HepG2 (cell line): ENCODE data around the gene RNPS1. TPM values are rescaled to one million over a fixed set of nuclear protein-coding genes. Genes with fewer than 3 reads are reported as not detected.

Experiments used
- AHR ChIP-seq: IDR thresholded peaks from 2 replicates; pipeline ENCODE4 v1.6.1; 2018; ENCODE audit warnings: missing genetic modification reagents, missing compliant biosample characterization
- CCAR2 ChIP-seq: fragments of 200-400 bp; formaldehyde crosslinking; optimal IDR thresholded peaks from 2 replicates; pipeline ENCODE3; 2018; ENCODE audit warnings: low read depth, mild to moderate bottlenecking, low read length, moderate library complexity
- CEBPG ChIP-seq: IDR thresholded peaks from 2 replicates; pipeline ENCODE4 v1.6.1; 2016
- CHD4 ChIP-seq: fragments of 200-600 bp; sonication (generic); IDR thresholded peaks from 2 replicates; pipeline ENCODE4 v1.7.0; 2017; ENCODE audit warnings: mild to moderate bottlenecking, low read length, borderline replicate concordance
- DR1 ChIP-seq: sonication (generic); formaldehyde crosslinking; IDR thresholded peaks from 2 replicates; pipeline ENCODE4 v1.8.0; 2021; ENCODE audit warnings: mild to moderate bottlenecking, missing genetic modification reagents, inconsistent platforms
- FOXA3 ChIP-seq: IDR thresholded peaks from 2 replicates; pipeline ENCODE4 v1.6.1; 2016; ENCODE audit warnings: missing genetic modification reagents, missing compliant biosample characterization
- HDAC2 ChIP-seq: sonication (generic); formaldehyde crosslinking; IDR thresholded peaks from 2 replicates; pipeline ENCODE4 v1.4.0; 2020; ENCODE audit warnings: missing genetic modification reagents
- HNRNPL ChIP-seq: fragments of 200-400 bp; formaldehyde crosslinking; IDR thresholded peaks from 2 replicates; pipeline ENCODE4 v1.6.1; 2017; ENCODE audit warnings: mild to moderate bottlenecking, low read depth, low read length
- MED1 ChIP-seq: sonication (generic); formaldehyde crosslinking; IDR thresholded peaks from 2 replicates; pipeline ENCODE4 v1.4.0; 2020; ENCODE audit warnings: missing genetic modification reagents
- MEF2D ChIP-seq: sonication (generic); formaldehyde crosslinking; IDR thresholded peaks from 2 replicates; pipeline ENCODE4 v1.5.1; 2020; ENCODE audit warnings: mild to moderate bottlenecking, missing genetic modification reagents
- MIER2 ChIP-seq: IDR thresholded peaks from 2 replicates; pipeline ENCODE4 v1.6.1; 2016; ENCODE audit warnings: missing biosample characterization, missing genetic modification reagents
- MLLT10 ChIP-seq: sonication (generic); formaldehyde crosslinking; IDR thresholded peaks from 2 replicates; pipeline ENCODE4 v1.4.0; 2020; ENCODE audit warnings: missing genetic modification reagents
- MTF1 ChIP-seq: sonication (generic); formaldehyde crosslinking; IDR thresholded peaks from 2 replicates; pipeline ENCODE4 v1.5.0; 2020; ENCODE audit warnings: missing genetic modification reagents
- NFYB ChIP-seq: sonication (generic); formaldehyde crosslinking; IDR thresholded peaks from 2 replicates; pipeline ENCODE4 v1.4.0; 2020; ENCODE audit warnings: missing genetic modification reagents
- NR1H2 ChIP-seq: sonication (generic); formaldehyde crosslinking; IDR thresholded peaks from 2 replicates; pipeline ENCODE4 v1.8.1; 2022; ENCODE audit warnings: low read depth, missing genetic modification reagents, borderline replicate concordance
- PAF1 ChIP-seq: IDR thresholded peaks from 2 replicates; pipeline ENCODE4 v1.6.1; 2016; ENCODE audit warnings: missing genetic modification reagents, missing compliant biosample characterization
- PRMT3 ChIP-seq: sonication (generic); formaldehyde crosslinking; IDR thresholded peaks from 2 replicates; pipeline ENCODE4 v1.8.1; 2022; ENCODE audit warnings: low read depth, mild to moderate bottlenecking, moderate library complexity, missing genetic modification reagents, borderline replicate concordance
- RXRB ChIP-seq: IDR thresholded peaks from 2 replicates; pipeline ENCODE4 v1.6.1; 2016; ENCODE audit warnings: borderline replicate concordance, missing genetic modification reagents, missing compliant biosample characterization
- SIN3A ChIP-seq: IDR thresholded peaks from 2 replicates; pipeline ENCODE4 v1.6.1; 2011; ENCODE audit warnings: low read depth, mild to moderate bottlenecking, control low read depth, low read length, borderline replicate concordance
- SMAD3 ChIP-seq: sonication (generic); formaldehyde crosslinking; IDR thresholded peaks from 2 replicates; pipeline ENCODE4 v1.4.0; 2020; ENCODE audit warnings: missing genetic modification reagents
- SP5 ChIP-seq: IDR thresholded peaks from 2 replicates; pipeline ENCODE4 v1.6.1; 2016; ENCODE audit warnings: low read depth, borderline replicate concordance
- TCF12 ChIP-seq, 2 experiments: fragments of 450-650 bp in 1 of 2; sonication (generic) in 1 of 2; formaldehyde crosslinking in 1 of 2; IDR thresholded peaks; 2 replicates each; pipeline versions ENCODE4 v1.6.1 to v1.8.0; 2017 to 2022; ENCODE audit warnings: antibody characterized with exemption in 1 of 2, mild to moderate bottlenecking in 1 of 2, missing genetic modification reagents in 1 of 2, moderate library complexity in 1 of 2
- TCF7 ChIP-seq: sonication (generic); IDR thresholded peaks from 2 replicates; pipeline ENCODE4 v1.6.1; 2016; ENCODE audit warnings: antibody characterized with exemption, low read depth
- TOPORS ChIP-seq: sonication (generic); formaldehyde crosslinking; IDR thresholded peaks from 2 replicates; pipeline ENCODE4 v1.8.0; 2023; ENCODE audit warnings: mild to moderate bottlenecking, missing genetic modification reagents
- ZFP41 ChIP-seq: sonication (generic); formaldehyde crosslinking; IDR thresholded peaks from 2 replicates; pipeline ENCODE4 v1.4.0; 2020; ENCODE audit warnings: mild to moderate bottlenecking, missing genetic modification reagents, borderline replicate concordance
- ZKSCAN1 ChIP-seq: fragments of 150-350 bp; IDR thresholded peaks from 2 replicates; pipeline ENCODE4 v1.6.1; 2014; ENCODE audit warnings: low read length
- ZNF143 ChIP-seq: sonication (generic); formaldehyde crosslinking; IDR thresholded peaks from 2 replicates; pipeline ENCODE4 v1.4.0; 2020; ENCODE audit warnings: missing genetic modification reagents
- ZNF180 ChIP-seq: sonication (generic); formaldehyde crosslinking; IDR thresholded peaks from 2 replicates; pipeline ENCODE4 v1.4.0; 2020; ENCODE audit warnings: low read depth, missing genetic modification reagents, borderline replicate concordance
- ZNF234 ChIP-seq: sonication (generic); formaldehyde crosslinking; conservative IDR thresholded peaks from 2 replicates; pipeline ENCODE4 v1.5.1; 2020; ENCODE audit warnings: mild to moderate bottlenecking, missing genetic modification reagents
- ZNF3 ChIP-seq: IDR thresholded peaks from 2 replicates; pipeline ENCODE4 v1.7.0; 2017; ENCODE audit warnings: inconsistent platforms
- ZNF564 ChIP-seq: sonication (generic); formaldehyde crosslinking; IDR thresholded peaks from 2 replicates; pipeline ENCODE4 v1.8.1; 2023; ENCODE audit warnings: mild to moderate bottlenecking, missing genetic modification reagents
- ZNF83 ChIP-seq: sonication (generic); formaldehyde crosslinking; IDR thresholded peaks from 2 replicates; pipeline ENCODE4 v1.4.0; 2020; ENCODE audit warnings: missing genetic modification reagents, mild to moderate bottlenecking, borderline replicate concordance
- ZSCAN29 ChIP-seq: sonication (generic); formaldehyde crosslinking; conservative IDR thresholded peaks from 2 replicates; pipeline ENCODE4 v1.4.0; 2020; ENCODE audit warnings: mild to moderate bottlenecking, missing genetic modification reagents
- polyA plus RNA-seq, 8 experiments: library from polyadenylated mRNA; depleted of rRNA in 3 of 8; stranded (reverse) in 7 of 8; unstranded in 1 of 8; fragments of >200 nt; fragmentation: Illumina TruSeq in 4 of 8; extraction: Trizol in 4 of 8; gene quantifications; 2 replicates each; pipeline versions ENCODE4 v1.2.1 to v1.2.3, GENCODE V29; 2011 to 2016; ENCODE audit warnings: low read depth in 4 of 8, missing spikeins in 1 of 8, mixed read lengths in 1 of 8; ENCODE audit not compliant: insufficient read depth in 1 of 8
- total RNA-seq, 5 experiments: library from RNA; depleted of rRNA; stranded (reverse); fragments of >200 nt; fragmentation: Illumina TruSeq; extraction: Trizol; gene quantifications; 2 replicates each; pipeline ENCODE4 v1.2.3, GENCODE V29; 2016; ENCODE audit warnings: low read depth in 1 of 5

RNPS1 gene
- total and polyA plus RNA-seq, 2 of the 13 experiments (the other 11 are each of a cell fraction or from before 2014, with no cell fraction given) = 126 to 133 TPM

- TF ChIP-seq CCAR2 (no peak), ZFP41 (CRISPR knock-in tag) (no peak), NR1H2 (no peak), ZSCAN29 (CRISPR knock-in tag) (no peak), MTF1 (CRISPR knock-in tag) (no peak), ZNF564 (CRISPR knock-in tag) (no peak), ZNF83 (CRISPR knock-in tag) (no peak), CHD4 (no peak), TCF7 (peak; percentile 92), ZKSCAN1 (no peak), HNRNPL (peak; percentile 44; the same call in 1 of the 2 replicates), CEBPG (CRISPR knock-in tag) (0 out of 2 replicates have a peak, but pooled peaks have one; percentile 21), SIN3A (no peak), PAF1 (CRISPR knock-in tag) (peak; percentile 91), ZNF180 (CRISPR knock-in tag) (no peak), ZNF3 (CRISPR knock-in tag) (no peak), TCF12 (IDR thresholded peaks at IDR 0.05) (no peak), TCF12 (CRISPR knock-in tag; IDR thresholded peaks at IDR 0.05) (no peak), HDAC2 (CRISPR knock-in tag) (peak; percentile 72), DR1 (no peak), MLLT10 (CRISPR knock-in tag) (no peak), SP5 (CRISPR knock-in tag) (peak; percentile 98), RXRB (peak; percentile 88), MED1 (CRISPR knock-in tag) (peak; percentile 36), MEF2D (CRISPR knock-in tag) (no peak), ZNF143 (no peak), ZNF234 (CRISPR knock-in tag) (no peak), FOXA3 (CRISPR knock-in tag) (peak; percentile 96), TOPORS (CRISPR knock-in tag) (no peak), NFYB (CRISPR knock-in tag) (no peak; the same call in 1 of the 2 replicates), SMAD3 (CRISPR knock-in tag) (peak; percentile 38; the same call in 1 of the 2 replicates), MIER2 (CRISPR knock-in tag) (no peak), AHR (CRISPR knock-in tag) (no peak), PRMT3 (CRISPR knock-in tag) (no peak)
These were observed 41.6 kb downstream of the RNPS1 start (continued) for GRCh38 chr16:2226245-2226793.
